Endothelial cell of hepatic sinusoid (primary cell): ENCODE measurements around the gene LAD1.

Source experiments
- in situ Hi-C: cut with HindIII; loops from 2 replicates; pipeline ENCODE4 v1.10.0; 2017; ENCODE audit warnings: low sequenced_read_pairs

LAD1 gene

GRCh38 chr1:201370500-201370899 is 28.6 kb downstream of the LAD1 start:
- in situ Hi-C loops = no loop called here

GRCh38 chr1:201369209-201369608 is 29.9 kb downstream of the LAD1 start:
- in situ Hi-C loops = no loop called here

- in situ Hi-C loops = no loop called here
These were observed 32.4 kb downstream of the LAD1 start for GRCh38 chr1:201366696-201367095.

- in situ Hi-C loops = no loop called here
These were observed 33.9 kb downstream of the LAD1 start for GRCh38 chr1:201365251-201365650.

GRCh38 chr1:201364808-201365105 is 34.4 kb downstream of the LAD1 start:
- in situ Hi-C loops = no loop called here

GRCh38 chr1:201363467-201363866 is 35.7 kb downstream of the LAD1 start:
- in situ Hi-C loops = no loop called here

- in situ Hi-C loops = no loop called here
These were observed 36.2 kb downstream of the LAD1 start for GRCh38 chr1:201362906-201363305.

GRCh38 chr1:201361652-201362504 is 37.2 kb downstream of the LAD1 start:
- in situ Hi-C loops = no loop called here

GRCh38 chr1:201360901-201361651 is 38.0 kb downstream of the LAD1 start:
- in situ Hi-C loops = no loop called here

GRCh38 chr1:201360486-201360885 is 38.6 kb downstream of the LAD1 start:
- in situ Hi-C loops = no loop called here

- in situ Hi-C loops = loop anchor here (5.0 kb wide), 2 partner anchors 57 to 93 kb away; no protein-coding TSS in a partner anchor
These were observed 39.3 kb downstream of the LAD1 start for GRCh38 chr1:201359873-201360210.

GRCh38 chr1:201359031-201359872 is 39.9 kb downstream of the LAD1 start:
- in situ Hi-C loops = loop anchor here (5.0 kb wide), 2 partner anchors 58 to 92 kb away; no protein-coding TSS in a partner anchor

GRCh38 chr1:201358596-201358995 is 40.5 kb downstream of the LAD1 start:
- in situ Hi-C loops = loop anchor here (5.0 kb wide), 2 partner anchors 59 to 91 kb away; no protein-coding TSS in a partner anchor

- in situ Hi-C loops = loop anchor here (5.0 kb wide), 2 partner anchors 60 to 90 kb away; no protein-coding TSS in a partner anchor
These were observed 41.3 kb downstream of the LAD1 start for GRCh38 chr1:201357636-201358348.

GRCh38 chr1:201357211-201357610 is 41.9 kb downstream of the LAD1 start:
- in situ Hi-C loops = loop anchor here (5.0 kb wide), 2 partner anchors 60 to 90 kb away; no protein-coding TSS in a partner anchor

- in situ Hi-C loops = loop anchor here (5.0 kb wide), 2 partner anchors 61 to 89 kb away; no protein-coding TSS in a partner anchor
These were observed 42.4 kb downstream of the LAD1 start for GRCh38 chr1:201356701-201357100.

- in situ Hi-C loops = loop anchor here (5.0 kb wide), 2 partner anchors 61 to 89 kb away; no protein-coding TSS in a partner anchor
These were observed 42.9 kb downstream of the LAD1 start for GRCh38 chr1:201356236-201356635.

GRCh38 chr1:201355471-201355870 is 43.7 kb downstream of the LAD1 start:
- in situ Hi-C loops = loop anchor here (5.0 kb wide), 2 partner anchors 62 to 88 kb away; no protein-coding TSS in a partner anchor

GRCh38 chr1:201354901-201355295 is 44.2 kb downstream of the LAD1 start:
- in situ Hi-C loops = loop anchor here (5.0 kb wide), 2 partner anchors 62 to 88 kb away; no protein-coding TSS in a partner anchor
